Psoas muscle (tissue), 8 donors: ENCODE data around the gene ADISSP. TPM values are rescaled to one million over a fixed set of nuclear protein-coding genes. Genes with fewer than 3 reads are reported as not detected.
A peak's percentile ranks its signal among the peaks of the same experiment; 100 is the strongest.

ENCODE experiments used
- ATAC-seq, 4 donors: fragments of 200-7000 bp; cut with Tn5 transposase; one replicate each; pipeline ENCODE4 v1.9.1; 2020; ENCODE audit warnings: moderate library complexity in 3 of 4, mild to moderate bottlenecking in 2 of 4
- DNase-seq, 2 donors: peaks; one replicate each; pipeline ENCODE4 v3.0.0-alpha.2; 2020
- H3K27ac ChIP-seq: fragments of 200-600 bp; one replicate; pipeline ENCODE4 v1.8.0; 2022
- H3K27me3 ChIP-seq, 3 donors: fragments of 200-600 bp in 1 of 3; one replicate each; pipeline versions ENCODE4 v1.6.1 to v1.8.0; 2013 to 2022; ENCODE audit warnings: low read length in 2 of 3, mild to moderate bottlenecking in 2 of 3, moderate library complexity in 1 of 3; ENCODE audit not compliant: insufficient read depth in 3 of 3
- H3K36me3 ChIP-seq, 2 donors: fragments of 200-600 bp in 1 of 2; one replicate each; pipeline versions ENCODE4 v1.6.1 to v1.8.0; 2013 to 2022; ENCODE audit warnings: low read depth in 1 of 2, mild to moderate bottlenecking in 1 of 2, moderate library complexity in 1 of 2; ENCODE audit not compliant: insufficient read depth in 1 of 2
- H3K4me1 ChIP-seq: fragments of 200-600 bp; one replicate; pipeline ENCODE4 v1.8.0; 2022
- H3K4me3 ChIP-seq: fragments of 200-600 bp; one replicate; pipeline ENCODE4 v1.8.0; 2022; ENCODE audit warnings: mild to moderate bottlenecking
- H3K9me3 ChIP-seq: fragments of 200-600 bp; one replicate; pipeline ENCODE4 v1.8.0; 2022
- WGBS, 3 donors: extraction: QIAGEN DNeasy Blood & Tissue Kit; methylation state at CpG; one replicate each; pipeline versions ENCODE4 v1.1.6 to v1.1.7; 2013; 5-methylcytosine and 5-hydroxymethylcytosine counted together
- intact Hi-C, 2 donors: fragments of 100-400 bp; cut with DNase I; formaldehyde crosslinking; loops; one replicate each; pipeline versions ENCODE4 v1.11.0 to v1.14.2; 2022
- polyA plus RNA-seq, 3 donors: library from polyadenylated mRNA; stranded (reverse); fragments of 200-250 nt; gene quantifications; one replicate each; pipeline ENCODE4 v1.2.3, GENCODE V29; 2013
- total RNA-seq, 4 donors: library from RNA; stranded (reverse); fragmentation: NEBNext Ultra II Directional in 2 of 4; extraction: Animal tissue kit (Norgen Biotek cat#: 25700) in 2 of 4; gene quantifications; one replicate each; pipeline versions ENCODE4 v1.2.1 to v1.2.4, GENCODE V29; 2021 to 2023
- TF ChIP-seq, protein P1 (sequence below): fragments of 200-600 bp; IDR thresholded peaks from one replicate; pipeline ENCODE4 v1.8.0; 2022; ENCODE audit warnings: antibody characterized with exemption
- donor health status: healthy with polysubstance abuse.
- donor health status: DM: no; HTN: no; CAD: no; lungs with moderate emphysema.
- donor health status: Bipolar disorder and iron deficiency.
- donor health status: healthy.
- donor health status: DM: yes; HTN: yes; CAD: no.
- donor health status: DM: no; HTN: no; CAD: no.
- donor health status: DM: no; HTN: no; CAD: no.
- donor health status: DM: yes; HTN: yes; CAD: no.

ADISSP gene
- total and polyA plus RNA-seq, 7 donors, result 10.7 to 24.7 (median 14.4) TPM

DNA sequence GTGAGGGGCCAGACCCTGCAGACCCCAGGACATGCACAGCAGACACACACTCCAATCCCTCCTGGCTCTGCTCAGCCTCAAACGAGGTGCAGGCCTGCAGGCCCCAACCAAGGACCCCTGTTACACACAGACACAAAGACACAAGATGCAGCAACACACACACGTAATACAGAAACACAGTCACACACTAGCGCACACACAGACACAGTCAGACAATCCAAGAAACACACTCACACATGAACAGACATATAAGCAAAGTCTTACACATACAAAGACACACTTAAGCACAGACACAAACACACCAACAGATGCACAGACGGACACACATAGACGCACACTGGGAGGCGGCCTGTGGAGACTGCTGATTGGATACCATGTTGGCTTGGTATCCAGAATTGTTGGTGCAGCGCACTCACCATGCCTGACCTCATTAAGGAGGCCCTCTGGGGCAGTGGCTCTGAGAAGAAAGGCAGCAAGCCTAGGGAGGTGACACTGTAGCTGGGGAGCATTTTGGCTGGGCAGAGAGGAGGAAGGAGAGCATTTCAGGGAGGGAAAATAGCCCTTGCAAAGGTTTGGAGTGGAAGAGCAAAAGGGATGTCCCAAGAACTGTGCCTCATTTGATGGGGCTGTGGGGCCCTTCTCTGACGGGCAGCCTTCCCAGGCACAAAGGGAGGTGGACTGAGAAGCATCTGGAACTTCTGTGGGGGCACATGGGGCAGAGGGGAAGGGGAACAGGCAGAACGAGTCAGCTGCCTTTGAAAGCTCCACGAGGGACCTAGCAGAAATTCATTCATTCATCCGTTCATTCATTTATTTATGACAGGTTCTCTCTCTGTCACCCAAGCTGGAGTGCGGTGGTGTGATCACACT is 36.5 kb downstream of the ADISSP start:
- Histone ChIP-seq H3K27ac (no peak overlapping the region), H3K9me3 (no peaks in the 10 kb centered on the region), H3K4me3 (no peak overlapping the region), H3K27me3 (peaks cover 0 to 36% (median 4%) of the 10 kb centered on the region in 3 donors), H3K4me1 (no peaks in the 10 kb centered on the region), H3K36me3 (no peaks in the 10 kb centered on the region)
- WGBS, 3 donors, result 79 to 83% (median 83%) methylated on average over 12 of the region's 12 CpGs
- TF ChIP-seq, protein P1, sequence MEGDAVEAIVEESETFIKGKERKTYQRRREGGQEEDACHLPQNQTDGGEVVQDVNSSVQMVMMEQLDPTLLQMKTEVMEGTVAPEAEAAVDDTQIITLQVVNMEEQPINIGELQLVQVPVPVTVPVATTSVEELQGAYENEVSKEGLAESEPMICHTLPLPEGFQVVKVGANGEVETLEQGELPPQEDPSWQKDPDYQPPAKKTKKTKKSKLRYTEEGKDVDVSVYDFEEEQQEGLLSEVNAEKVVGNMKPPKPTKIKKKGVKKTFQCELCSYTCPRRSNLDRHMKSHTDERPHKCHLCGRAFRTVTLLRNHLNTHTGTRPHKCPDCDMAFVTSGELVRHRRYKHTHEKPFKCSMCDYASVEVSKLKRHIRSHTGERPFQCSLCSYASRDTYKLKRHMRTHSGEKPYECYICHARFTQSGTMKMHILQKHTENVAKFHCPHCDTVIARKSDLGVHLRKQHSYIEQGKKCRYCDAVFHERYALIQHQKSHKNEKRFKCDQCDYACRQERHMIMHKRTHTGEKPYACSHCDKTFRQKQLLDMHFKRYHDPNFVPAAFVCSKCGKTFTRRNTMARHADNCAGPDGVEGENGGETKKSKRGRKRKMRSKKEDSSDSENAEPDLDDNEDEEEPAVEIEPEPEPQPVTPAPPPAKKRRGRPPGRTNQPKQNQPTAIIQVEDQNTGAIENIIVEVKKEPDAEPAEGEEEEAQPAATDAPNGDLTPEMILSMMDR, result no peak
- peak in 1 of 2 donors; percentile 36 for DNase-seq
- intact Hi-C loops, result no loop called here
- ATAC-seq, result no peak

DNA sequence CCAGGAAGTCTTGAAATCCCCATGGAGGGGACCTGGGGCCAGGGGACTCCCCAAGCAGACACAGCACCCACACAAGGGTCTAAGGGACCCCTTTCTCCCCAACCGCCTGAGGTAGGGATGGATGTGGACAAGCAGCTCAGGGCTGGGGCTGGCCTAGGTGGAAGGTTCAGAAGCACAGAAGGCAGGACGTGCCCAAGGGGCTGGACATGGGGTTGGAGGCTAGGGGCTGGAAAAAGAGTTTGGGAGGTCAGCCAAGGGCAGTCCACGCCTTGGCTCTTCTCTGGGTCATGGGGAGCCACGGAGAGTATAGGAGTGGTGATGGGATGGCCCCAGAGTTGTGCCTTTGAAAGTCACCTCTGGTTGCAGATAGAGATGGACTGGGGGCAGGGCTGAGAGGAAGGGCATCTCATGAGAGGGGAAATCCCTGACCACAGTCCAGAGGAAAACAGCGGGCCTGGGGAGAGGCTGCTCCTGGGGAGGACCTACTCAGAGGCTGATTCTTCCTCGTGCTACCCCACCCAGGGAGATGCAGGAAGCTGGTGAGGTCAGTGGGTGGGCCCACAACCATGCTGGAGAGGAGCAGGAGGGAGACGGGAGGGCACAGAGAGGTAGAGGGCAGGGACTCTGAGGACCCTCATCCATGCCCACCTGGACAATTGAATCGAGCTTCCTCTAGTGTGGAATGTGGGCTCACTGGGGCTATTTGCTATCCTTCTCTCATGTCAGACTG is 37.6 kb downstream of the ADISSP start:
- WGBS, 3 donors, result 67 to 77% (median 71%) methylated on average over 8 of the region's 8 CpGs
- ATAC-seq (peak in 2 of 4 donors; percentile 24 to 31), DNase-seq (peak in 1 of 2 donors; percentile 50)
- Histone ChIP-seq H3K9me3 (no peaks in the 10 kb centered on the region), H3K4me3 (no peak overlapping the region), H3K27me3 (peaks cover 0 to 38% (median 4%) of the 10 kb centered on the region in 3 donors), H3K4me1 (no peaks in the 10 kb centered on the region), H3K36me3 (no peaks in the 10 kb centered on the region), H3K27ac (no peak overlapping the region)
- TF ChIP-seq, protein P1, result no peak
- intact Hi-C loops, result no loop called here

DNA sequence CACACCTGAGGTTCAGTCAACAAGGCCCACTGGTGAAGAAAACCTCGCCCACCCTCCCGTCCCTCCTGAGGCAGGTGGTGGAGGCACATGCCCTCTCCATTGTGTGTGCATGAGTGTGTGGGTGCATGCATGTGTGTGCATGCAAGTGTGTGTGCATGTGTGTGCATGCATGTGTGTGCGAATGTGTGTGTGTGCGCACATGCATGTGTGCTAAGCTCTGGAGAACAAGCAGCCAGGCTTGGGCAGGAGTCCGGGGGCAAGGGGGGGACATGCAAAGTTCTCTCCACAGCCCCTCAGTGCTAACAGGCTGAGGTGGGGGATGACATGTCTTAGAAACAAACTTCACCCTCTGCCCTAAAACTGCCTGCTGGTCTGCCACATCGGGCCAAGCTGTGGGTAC is 38.2 kb downstream of the ADISSP start:
- DNase-seq, result peak in 1 of 2 donors; percentile 22
- 88 to 95% (median 89%) methylated on average over 5 to 6 of the region's 6 CpGs for WGBS, 3 donors
- ATAC-seq, result no peak
- TF ChIP-seq, protein P1, result no peak
- Histone ChIP-seq H3K27ac (no peak overlapping the region), H3K27me3 (peaks cover 0 to 38% (median 4%) of the 10 kb centered on the region in 3 donors), H3K9me3 (no peaks in the 10 kb centered on the region), H3K4me3 (no peak overlapping the region), H3K4me1 (no peaks in the 10 kb centered on the region), H3K36me3 (no peaks in the 10 kb centered on the region)
- intact Hi-C loops, result no loop called here

DNA sequence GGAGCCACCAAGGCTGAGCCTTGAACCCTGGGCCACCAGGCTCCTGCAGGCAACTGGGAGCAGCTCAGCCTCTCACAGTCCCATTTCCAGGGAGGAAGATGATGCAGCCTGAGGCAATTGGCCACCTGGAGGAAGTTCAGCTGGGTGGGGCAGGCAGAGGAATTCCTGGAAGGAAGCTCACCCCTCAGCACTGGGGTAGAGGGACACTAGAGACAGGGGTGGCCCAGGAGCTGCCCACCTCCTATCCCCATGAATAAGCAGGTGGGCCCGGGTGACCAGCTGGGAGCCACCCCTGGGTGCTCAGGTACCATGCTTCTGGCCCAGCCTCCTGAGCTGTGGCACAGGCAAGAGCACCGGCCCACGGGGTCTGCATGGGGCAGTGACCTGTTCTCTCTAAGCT is 38.7 kb downstream of the ADISSP start:
- ATAC-seq (peak in 1 of 4 donors; percentile 26), DNase-seq (peak in 1 of 2 donors; percentile 38)
- no peak overlapping the region for H3K4me3 ChIP-seq
- H3K9me3 ChIP-seq, result no peaks in the 10 kb centered on the region
- no peaks in the 10 kb centered on the region for H3K36me3 ChIP-seq
- H3K27me3 ChIP-seq, result peaks cover 0 to 38% (median 4%) of the 10 kb centered on the region in 3 donors
- TF ChIP-seq, protein P1, result no peak
- 84 to 88% (median 84%) methylated on average over 3 of the region's 3 CpGs for WGBS, 3 donors
- intact Hi-C loops, result no loop called here
- H3K27ac ChIP-seq, result no peak overlapping the region
- H3K4me1 ChIP-seq, result no peaks in the 10 kb centered on the region
